Activated T-cell treated with anti-CD3 and anti-CD28 coated beads, Interleukin-2, amount 50 U/mL, for 1 hour (primary cell): Measurements from ENCODE around the gene LRRD1.
"Not testable (repeated sequence)": the region's sequence is repeated elsewhere in the genome, so short reads cannot be mapped to it uniquely, and the experiment has no call there.

Experiments used
- DNase-seq: peaks from one replicate; pipeline ENCODE4 v3.0.0-alpha.2; 2020

Gene LRRD1

DNA sequence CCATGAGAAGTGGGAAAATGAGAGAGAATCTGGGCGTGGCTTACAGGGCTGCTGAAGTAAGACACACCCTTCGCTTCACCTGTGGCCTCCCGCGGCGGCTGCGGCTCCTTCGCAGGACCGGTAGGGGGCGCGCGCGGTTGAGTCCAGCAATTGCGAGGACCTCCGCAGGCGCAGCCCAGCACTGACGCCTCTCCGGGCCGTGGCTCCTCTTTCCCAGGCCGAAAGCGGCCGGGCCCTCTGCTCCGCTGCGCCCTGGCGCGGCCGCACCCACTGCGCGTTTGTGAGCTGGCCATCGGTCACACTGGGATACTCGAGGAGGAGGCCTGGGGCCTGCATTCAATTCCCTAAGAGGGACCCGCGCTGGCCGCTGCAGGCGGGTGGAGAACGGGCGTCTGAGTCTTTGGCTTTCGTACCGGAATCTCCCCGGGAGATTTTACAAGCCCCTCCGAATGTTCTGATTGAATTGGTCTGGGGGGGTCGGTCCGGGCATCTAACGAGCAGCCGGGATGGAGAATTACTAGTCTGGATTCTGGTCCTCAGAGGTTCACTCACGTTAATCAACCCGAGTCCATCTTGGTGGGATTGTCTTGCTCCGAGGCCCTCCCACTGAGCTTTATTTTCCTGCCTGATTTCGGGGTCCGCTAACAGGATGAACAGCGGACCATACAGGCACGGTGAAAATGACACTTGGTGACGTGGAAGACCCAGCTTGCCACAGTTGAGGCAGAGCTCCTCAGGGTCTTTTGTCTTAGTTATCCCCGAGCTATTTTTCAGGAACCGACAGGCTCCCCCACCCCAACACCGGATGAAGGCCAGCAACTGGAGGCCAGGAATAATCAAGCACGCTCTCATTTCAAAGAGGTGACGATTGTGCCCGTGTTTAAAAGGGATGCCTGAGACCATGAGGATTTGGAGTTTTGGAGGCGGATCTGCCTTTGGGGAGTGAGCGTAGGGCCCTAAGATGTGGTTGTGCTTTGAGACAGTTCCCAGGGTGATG, at the start of gene LRRD1:
LRRD1 (minus strand) TSS at position 215 of the 997 bp plus-strand sequence. CDS start 13,940 bp downstream, outside the sequence.
- DNase-seq = peak; percentile 94

DNA sequence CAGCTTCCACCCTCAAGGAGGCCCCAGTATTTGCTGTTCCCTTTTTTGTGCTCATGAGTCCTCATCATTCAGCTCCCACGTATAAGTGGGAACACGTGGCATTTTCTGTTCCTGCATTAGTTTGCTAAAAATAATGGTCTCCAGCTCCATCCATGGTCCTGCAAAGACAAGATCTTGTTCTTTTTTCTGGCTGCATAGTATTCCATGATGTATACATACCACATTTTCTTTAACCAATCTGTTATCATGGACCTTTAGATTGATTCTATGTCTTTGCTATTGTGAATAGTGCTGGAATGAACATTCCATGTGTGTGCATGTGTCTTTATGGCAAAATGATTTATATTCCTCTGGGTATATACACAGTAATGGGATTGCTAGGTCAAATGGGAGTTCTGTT, 49.8 kb upstream of the LRRD1 start:
- DNase-seq = no peak

GRCh38 chr7:92228100-92228499, 49.2 kb upstream of the LRRD1 start:
- DNase-seq = no peak

DNA sequence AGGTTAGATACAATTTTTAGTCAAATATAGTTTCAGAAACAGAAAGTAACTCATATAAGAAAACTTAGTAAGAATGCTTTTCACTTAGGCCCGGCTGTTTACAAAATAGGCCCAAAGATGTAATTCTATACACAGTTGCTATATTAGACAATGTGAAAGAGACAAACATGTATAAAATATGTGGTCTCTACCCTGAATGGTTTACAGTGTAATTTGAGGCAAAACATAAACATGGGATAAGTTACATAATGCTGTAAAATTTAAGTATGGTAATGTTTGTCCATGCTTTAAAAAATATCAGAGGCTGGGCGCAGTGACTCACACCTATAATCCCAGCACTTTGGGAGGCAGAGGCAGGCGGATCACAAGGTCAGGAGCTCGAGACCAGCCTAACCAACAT, 48.0 kb upstream of the LRRD1 start:
- DNase-seq = no peak

- no peak for DNase-seq
Measured at GRCh38 chr7:92221766-92222165, 42.8 kb upstream of the LRRD1 start.

DNA sequence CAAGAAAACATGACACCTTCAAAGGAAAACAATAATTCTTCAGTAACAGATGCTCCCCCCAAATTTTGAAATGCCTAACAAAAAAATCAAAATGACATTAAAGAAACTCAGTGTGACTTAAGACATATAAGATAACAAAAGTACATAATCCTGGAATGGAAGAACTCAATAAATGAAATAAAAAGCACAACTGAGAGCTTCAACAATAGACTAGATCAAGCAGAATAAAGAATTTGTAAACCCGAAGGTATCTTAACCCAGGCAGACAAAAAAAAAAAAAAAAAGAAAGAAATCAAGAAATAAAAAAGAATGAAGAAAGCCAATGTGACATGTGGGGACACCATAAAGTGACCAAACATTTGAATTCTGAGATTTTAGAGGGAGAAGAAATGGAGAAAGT, 27.7 kb upstream of the LRRD1 start:
- no peak for DNase-seq

DNA sequence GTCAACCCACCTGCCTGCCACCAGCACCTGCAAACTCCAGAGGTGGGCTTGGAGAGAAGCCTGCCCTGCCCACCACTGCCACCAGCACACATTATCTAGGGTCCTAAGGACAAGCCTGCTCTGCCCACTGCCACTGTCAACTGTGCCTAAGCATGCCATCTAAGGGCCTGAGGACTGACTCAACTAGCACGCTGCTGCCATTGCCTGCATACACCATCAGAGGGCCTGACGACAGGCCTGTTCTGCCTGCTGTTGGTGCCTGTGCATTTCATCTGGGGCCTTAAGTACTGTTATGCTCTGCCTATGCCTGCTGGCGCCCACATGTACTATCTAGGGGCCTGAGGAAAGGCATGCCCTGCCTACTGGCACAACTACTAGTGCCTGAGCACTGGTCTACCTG, 27.0 kb upstream of the LRRD1 start:
- DNase-seq = no peak

- DNase-seq = no peak
Measured at GRCh38 chr7:92200791-92201190, 21.8 kb upstream of the LRRD1 start.

- DNase-seq = no peak
Measured at GRCh38 chr7:92192326-92192725, 13.4 kb upstream of the LRRD1 start.

DNA sequence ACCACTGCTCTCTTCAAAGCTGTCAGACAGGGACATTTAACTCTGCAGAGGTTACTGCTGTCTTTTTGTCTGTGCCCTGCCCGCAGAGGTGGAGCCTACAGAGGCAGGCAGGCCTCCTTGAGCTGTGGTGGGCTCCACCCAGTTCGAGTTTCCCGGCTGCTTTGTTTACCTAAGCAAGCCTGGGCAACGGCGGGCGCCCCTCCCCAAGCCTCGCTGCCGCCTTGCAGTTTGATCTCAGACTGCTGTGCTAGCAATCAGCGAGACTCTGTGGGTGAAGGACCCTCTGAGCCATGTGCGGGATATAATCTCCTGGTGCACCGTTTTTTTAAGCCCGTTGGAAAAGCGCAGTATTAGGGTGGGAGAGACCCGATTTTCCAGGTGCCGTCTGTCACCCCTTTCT, 10.3 kb upstream of the LRRD1 start:
- not testable (repeated sequence) for DNase-seq

- not testable (repeated sequence) for DNase-seq
Measured at GRCh38 chr7:92184294-92184693, 5.4 kb upstream of the LRRD1 start.

DNA sequence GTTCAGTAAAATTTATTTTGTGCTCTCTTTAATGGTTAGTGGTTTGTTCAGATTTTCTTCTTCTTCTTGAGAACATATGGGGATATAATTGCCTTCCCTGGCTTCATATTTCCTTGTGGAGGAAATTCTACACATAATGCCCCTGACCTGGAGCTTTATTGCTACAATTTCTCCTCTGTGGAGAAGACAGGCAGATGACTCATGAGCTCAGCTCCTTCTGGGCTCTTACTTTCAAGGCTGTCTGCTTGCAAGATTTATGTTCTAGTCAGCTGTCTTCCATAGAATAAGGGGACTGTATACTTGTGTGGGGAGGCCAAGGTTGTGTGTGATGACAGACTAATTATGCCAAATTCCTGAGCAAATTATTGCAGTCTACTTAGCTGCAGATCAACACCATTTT, 1.6 kb downstream of the LRRD1 start:
- DNase-seq = no peak

- not testable (repeated sequence) for DNase-seq
Measured at GRCh38 chr7:92169529-92169928, 9.4 kb downstream of the LRRD1 start.

DNA sequence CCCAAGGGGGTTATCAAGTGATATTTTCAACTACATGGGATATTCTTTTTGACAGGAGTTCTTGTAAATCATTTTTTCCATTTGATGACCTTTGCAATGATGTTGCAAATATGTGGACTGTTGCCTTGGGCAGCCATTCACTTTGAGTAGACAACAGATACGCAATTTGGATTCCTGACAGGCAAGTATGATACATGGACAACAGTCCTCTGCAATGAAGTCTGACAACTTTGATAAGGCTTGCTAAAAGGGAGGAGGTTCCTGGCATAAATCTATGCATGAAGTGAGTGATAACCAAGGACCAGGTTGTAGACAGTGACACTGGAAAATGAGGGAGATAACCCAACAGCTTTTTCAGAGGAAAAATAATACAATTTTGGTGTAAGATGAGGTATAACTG, 17.7 kb downstream of the LRRD1 start:
- no peak for DNase-seq

DNA sequence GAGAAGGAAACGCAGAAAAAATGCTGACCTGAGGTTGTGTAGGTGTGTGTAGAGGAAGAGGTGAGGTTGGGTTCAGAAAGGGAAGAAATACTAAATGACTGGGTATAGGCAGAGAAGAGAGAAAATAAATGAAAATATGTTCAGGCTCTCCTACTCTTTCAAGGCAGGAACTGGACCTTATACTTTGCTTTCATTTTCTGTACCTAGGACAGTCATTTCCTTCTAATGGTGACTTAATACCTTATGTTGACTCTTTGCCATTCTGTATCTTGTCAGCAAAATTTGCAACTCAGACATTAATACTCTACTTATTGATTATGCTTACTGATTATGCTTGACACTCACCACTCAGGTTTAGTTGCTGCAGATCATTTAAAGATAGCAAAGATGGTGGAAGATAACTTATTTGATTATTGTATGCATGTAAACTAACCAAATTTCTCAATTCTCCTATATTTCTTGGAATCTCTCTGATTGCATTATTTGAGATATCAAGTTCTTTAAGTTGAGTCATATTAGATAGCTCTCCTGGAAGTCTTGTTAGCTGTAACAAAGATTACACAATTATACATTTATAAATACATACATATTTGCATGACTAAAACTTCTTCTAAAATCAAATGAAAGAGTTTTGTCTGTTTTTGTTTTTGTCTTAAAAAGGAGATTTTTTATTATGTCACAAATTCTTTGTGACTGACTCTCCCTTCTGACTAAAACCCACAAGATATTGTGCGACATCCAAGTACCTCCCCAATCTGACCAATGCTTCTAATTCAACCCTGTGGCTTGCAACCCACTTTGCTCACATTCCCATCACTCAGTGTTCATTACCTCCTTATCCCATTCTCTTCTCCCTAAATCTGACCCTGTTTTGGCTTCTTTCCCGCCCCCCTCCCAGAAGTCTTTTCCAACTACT, 20.0 kb downstream of the LRRD1 start:
- no peak for DNase-seq

GRCh38 chr7:92156990-92157389, 22.0 kb downstream of the LRRD1 start:
- no peak for DNase-seq

- no peak for DNase-seq
Measured at GRCh38 chr7:92155108-92155739, 23.7 kb downstream of the LRRD1 start.

GRCh38 chr7:92150450-92151017, 28.4 kb downstream of the LRRD1 start:
- no peak for DNase-seq

DNA sequence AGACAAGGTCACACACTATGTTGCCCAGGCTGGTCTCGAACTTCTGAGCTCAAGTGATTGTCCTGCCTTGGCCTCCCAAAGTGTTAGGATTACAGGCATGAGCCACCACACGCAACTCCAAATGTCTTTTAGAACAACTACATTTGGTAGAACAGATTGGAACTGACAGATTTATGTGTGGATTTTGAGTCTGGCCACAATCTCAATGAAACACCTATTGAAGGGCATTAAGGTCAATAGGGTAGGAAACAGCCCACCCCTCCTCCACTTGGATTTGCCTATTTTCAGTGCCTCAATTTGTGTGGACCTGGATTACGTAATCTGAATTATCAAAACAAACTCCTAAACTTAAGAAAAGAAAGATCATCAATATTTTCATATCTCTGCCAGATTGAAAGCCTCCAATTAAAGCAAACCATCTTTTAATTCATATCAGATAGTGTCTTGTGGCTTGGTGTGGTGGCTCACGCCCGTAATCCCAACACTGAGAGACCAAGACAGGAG, 29.2 kb downstream of the LRRD1 start:
- no peak for DNase-seq

GRCh38 chr7:92143192-92143880, 35.6 kb downstream of the LRRD1 start:
- not testable (repeated sequence) for DNase-seq

DNA sequence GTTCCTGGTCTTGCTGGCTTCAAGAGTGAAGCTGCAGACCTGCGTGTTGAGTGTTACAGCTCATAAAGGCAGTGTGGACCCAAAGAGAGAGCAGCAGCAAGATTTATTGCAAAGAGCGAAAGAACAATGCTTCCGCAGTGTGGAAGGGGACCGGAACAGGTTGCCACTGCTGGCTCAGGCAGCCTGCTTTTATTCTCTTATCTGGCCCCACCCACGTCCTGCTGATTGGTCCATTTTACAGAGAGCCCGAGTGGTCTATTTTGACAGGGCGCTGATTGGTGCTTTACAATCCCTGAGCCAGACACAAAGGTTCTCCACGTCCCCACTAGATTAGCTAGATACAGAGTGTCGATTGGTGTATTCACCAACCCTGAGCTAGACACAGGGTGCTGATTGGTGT, 36.2 kb downstream of the LRRD1 start:
- not testable (repeated sequence) for DNase-seq

- DNase-seq = no peak
Measured at GRCh38 chr7:92141161-92141560, 37.8 kb downstream of the LRRD1 start.
